ENCODE measurements around the gene SNX27.

DNA sequence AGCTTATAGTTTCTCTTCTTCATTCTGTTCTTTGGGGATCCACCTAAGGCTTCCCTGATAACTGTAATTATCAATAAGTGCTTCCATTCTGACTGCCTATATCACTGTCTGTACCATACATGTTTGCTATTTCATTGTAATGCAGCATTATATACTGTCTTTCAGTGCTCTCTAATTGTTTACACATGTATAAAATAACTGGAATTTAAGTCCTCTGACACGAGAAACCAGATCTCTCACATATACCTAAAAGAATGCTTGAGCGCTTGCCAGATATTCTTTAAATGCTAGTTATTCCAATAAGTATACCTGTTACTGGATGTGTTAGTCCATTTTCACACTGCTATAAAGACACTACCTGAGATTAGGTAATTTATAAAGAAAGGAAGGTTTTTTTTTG, 70.1 kb downstream of the SNX27 start:
- TF ChIP-seq BHLHE40 (IDR thresholded peaks at IDR 0.05; ENCODE audit: borderline replicate concordance) (no peak), ARNT (IDR thresholded peaks at IDR 0.05) (no peak), SP1 (IDR thresholded peaks at IDR 0.05) (no peak), LEF1 (IDR thresholded peaks at IDR 0.05; ENCODE audit: borderline replicate concordance) (no peak), ELF4 (IDR thresholded peaks at IDR 0.05) (no peak), L3MBTL2 (conservative IDR thresholded peaks at IDR 0.05) (no peak), CTBP1 (IDR thresholded peaks at IDR 0.05; ENCODE audit: borderline replicate concordance) (no peak), ZNF384 (IDR thresholded peaks at IDR 0.05) (no peak), SUZ12 (IDR thresholded peaks at IDR 0.05) (no peak), FOXK2 (IDR thresholded peaks at IDR 0.05) (no peak), FOXM1 (IDR thresholded peaks at IDR 0.05; ENCODE audit: borderline replicate concordance) (no peak), TARDBP (IDR thresholded peaks at IDR 0.05) (no peak)
- TF ChIP-seq, protein P1, sequence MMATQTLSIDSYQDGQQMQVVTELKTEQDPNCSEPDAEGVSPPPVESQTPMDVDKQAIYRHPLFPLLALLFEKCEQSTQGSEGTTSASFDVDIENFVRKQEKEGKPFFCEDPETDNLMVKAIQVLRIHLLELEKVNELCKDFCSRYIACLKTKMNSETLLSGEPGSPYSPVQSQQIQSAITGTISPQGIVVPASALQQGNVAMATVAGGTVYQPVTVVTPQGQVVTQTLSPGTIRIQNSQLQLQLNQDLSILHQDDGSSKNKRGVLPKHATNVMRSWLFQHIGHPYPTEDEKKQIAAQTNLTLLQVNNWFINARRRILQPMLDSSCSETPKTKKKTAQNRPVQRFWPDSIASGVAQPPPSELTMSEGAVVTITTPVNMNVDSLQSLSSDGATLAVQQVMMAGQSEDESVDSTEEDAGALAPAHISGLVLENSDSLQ (IDR thresholded peaks at IDR 0.05), result no peak
